ENCODE data around the gene BIRC2. TPM values are rescaled to one million over a fixed set of nuclear protein-coding genes. Genes with fewer than 3 reads are reported as not detected.

The BIRC2 gene
- total and polyA plus RNA-seq, 2 experiments from 2014 or later, result 15.3 to 25.2 TPM

DNA sequence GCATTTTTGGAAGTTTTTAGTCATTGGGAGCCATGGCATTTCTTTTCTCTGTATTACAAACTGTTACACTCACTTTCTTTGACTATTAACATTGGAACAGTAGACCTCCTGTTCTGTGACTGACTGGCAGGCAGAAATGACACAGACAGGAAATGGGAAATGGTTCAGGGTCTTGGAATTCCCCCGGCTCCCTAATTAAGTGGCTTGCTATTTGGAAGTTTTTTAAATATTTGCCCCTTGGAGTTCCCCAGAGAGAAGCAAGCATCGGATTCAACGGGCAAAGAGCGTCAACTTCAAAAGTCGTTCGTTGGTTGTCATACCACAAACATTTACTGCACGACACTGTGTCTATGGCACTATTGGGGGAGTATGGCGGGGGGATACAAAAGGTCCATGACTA is 1.1 kb upstream of the BIRC2 start (continued):
- TF ChIP-seq, protein P1, sequence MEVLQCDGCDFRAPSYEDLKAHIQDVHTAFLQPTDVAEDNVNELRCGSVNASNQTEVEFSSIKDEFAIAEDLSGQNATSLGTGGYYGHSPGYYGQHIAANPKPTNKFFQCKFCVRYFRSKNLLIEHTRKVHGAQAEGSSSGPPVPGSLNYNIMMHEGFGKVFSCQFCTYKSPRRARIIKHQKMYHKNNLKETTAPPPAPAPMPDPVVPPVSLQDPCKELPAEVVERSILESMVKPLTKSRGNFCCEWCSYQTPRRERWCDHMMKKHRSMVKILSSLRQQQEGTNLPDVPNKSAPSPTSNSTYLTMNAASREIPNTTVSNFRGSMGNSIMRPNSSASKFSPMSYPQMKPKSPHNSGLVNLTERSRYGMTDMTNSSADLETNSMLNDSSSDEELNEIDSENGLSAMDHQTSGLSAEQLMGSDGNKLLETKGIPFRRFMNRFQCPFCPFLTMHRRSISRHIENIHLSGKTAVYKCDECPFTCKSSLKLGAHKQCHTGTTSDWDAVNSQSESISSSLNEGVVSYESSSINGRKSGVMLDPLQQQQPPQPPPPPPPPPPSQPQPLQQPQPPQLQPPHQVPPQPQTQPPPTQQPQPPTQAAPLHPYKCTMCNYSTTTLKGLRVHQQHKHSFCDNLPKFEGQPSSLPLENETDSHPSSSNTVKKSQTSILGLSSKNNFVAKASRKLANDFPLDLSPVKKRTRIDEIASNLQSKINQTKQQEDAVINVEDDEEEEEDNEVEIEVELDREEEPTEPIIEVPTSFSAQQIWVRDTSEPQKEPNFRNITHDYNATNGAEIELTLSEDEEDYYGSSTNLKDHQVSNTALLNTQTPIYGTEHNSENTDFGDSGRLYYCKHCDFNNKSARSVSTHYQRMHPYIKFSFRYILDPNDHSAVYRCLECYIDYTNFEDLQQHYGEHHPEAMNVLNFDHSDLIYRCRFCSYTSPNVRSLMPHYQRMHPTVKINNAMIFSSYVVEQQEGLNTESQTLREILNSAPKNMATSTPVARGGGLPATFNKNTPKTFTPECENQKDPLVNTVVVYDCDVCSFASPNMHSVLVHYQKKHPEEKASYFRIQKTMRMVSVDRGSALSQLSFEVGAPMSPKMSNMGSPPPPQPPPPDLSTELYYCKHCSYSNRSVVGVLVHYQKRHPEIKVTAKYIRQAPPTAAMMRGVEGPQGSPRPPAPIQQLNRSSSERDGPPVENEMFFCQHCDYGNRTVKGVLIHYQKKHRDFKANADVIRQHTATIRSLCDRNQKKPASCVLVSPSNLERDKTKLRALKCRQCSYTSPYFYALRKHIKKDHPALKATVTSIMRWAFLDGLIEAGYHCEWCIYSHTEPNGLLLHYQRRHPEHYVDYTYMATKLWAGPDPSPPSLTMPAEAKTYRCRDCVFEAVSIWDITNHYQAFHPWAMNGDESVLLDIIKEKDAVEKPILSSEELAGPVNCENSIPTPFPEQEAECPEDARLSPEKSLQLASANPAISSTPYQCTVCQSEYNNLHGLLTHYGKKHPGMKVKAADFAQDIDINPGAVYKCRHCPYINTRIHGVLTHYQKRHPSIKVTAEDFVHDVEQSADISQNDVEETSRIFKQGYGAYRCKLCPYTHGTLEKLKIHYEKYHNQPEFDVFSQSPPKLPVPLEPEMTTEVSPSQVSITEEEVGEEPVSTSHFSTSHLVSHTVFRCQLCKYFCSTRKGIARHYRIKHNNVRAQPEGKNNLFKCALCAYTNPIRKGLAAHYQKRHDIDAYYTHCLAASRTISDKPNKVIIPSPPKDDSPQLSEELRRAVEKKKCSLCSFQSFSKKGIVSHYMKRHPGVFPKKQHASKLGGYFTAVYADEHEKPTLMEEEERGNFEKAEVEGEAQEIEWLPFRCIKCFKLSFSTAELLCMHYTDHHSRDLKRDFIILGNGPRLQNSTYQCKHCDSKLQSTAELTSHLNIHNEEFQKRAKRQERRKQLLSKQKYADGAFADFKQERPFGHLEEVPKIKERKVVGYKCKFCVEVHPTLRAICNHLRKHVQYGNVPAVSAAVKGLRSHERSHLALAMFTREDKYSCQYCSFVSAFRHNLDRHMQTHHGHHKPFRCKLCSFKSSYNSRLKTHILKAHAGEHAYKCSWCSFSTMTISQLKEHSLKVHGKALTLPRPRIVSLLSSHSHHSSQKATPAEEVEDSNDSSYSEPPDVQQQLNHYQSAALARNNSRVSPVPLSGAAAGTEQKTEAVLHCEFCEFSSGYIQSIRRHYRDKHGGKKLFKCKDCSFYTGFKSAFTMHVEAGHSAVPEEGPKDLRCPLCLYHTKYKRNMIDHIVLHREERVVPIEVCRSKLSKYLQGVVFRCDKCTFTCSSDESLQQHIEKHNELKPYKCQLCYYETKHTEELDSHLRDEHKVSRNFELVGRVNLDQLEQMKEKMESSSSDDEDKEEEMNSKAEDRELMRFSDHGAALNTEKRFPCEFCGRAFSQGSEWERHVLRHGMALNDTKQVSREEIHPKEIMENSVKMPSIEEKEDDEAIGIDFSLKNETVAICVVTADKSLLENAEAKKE (CRISPR knock-in tag; IDR thresholded peaks at IDR 0.05), result no peak
- TF ChIP-seq JUNB (IDR thresholded peaks at IDR 0.05; ENCODE audit: unreplicated experiment), result no peak
- no peak for TF ChIP-seq EZH2 (IDR thresholded peaks at IDR 0.05; ENCODE audit: low read depth, unreplicated experiment)

GRCh38 chr11:102346456-102346747 is 612 bp upstream of the BIRC2 start:
- Histone ChIP-seq H3K36me3 (ENCODE audit: insufficient read depth) (no peaks in the 10 kb centered on the region), H3K9me2 (ENCODE audit: insufficient read depth) (no peaks in the 10 kb centered on the region), H3K4me1 (ENCODE audit: insufficient read depth) (peaks cover 11% of the 10 kb centered on the region), H3K79me2 (replicated peaks; ENCODE audit: insufficient read depth) (peaks cover 29% of the 10 kb centered on the region), H3K4me2 (peak overlapping the region; percentile 86), H3F3A (replicated peaks; ENCODE audit: low read depth) (no peaks in the 10 kb centered on the region), H4K20me1 (replicated peaks; ENCODE audit: insufficient read depth) (peaks cover 3% of the 10 kb centered on the region; the same call in 1 of the 2 replicates), H3K4me3 (peak overlapping the region; percentile 93), H3K27ac (ENCODE audit: low read depth) (peak overlapping the region; percentile 88), H3K27me3 (ENCODE audit: insufficient read depth) (no peaks in the 10 kb centered on the region), H2AFZ (peak overlapping the region; percentile 97)
- Mint-ChIP-seq H3K27me3 (ENCODE audit: insufficient read depth, low read depth, poor library complexity) (peaks cover 2% of the 10 kb centered on the region), H3K4me3 (peak overlapping the region; percentile 98), H3K36me3 (ENCODE audit: low read depth) (peaks cover 3% of the 10 kb centered on the region; the same call in 1 of the 3 replicates), H3K27ac (peak overlapping the region; percentile 95), H3K9me3 (no peaks in the 10 kb centered on the region), H3K4me1 (peaks cover 14% of the 10 kb centered on the region)
- DNase-seq (ENCODE audit: low spot score) (no peak), ATAC-seq (no peak)
- TF ChIP-seq ETS1 (IDR thresholded peaks at IDR 0.05) (no peak), JUNB (IDR thresholded peaks at IDR 0.05; ENCODE audit: unreplicated experiment) (no peak), STAT1 (IDR thresholded peaks at IDR 0.05; ENCODE audit: unreplicated experiment) (no peak), NANOG (IDR thresholded peaks at IDR 0.05; ENCODE audit: borderline replicate concordance) (no peak), EZH2phosphoT487 (IDR thresholded peaks at IDR 0.05; ENCODE audit: unreplicated experiment) (no peak), EZH2 (IDR thresholded peaks at IDR 0.05; ENCODE audit: low read depth, unreplicated experiment) (no peak)
- TF ChIP-seq, protein P1 (CRISPR knock-in tag; IDR thresholded peaks at IDR 0.05), result no peak

Data from GM23338 (cell line).